GM12873 (cell line): ENCODE data around the gene HIP1.

Experiments
- TF ChIP-seq, protein P1 (sequence below): IDR thresholded peaks from 2 replicates; pipeline ENCODE4 v1.5.1; 2012; ENCODE audit warnings: low read depth, mild to moderate bottlenecking, moderate library complexity, low read length, control low read depth; ENCODE audit not compliant: insufficient read depth; ENCODE audit errors: missing control alignments

Gene HIP1

DNA sequence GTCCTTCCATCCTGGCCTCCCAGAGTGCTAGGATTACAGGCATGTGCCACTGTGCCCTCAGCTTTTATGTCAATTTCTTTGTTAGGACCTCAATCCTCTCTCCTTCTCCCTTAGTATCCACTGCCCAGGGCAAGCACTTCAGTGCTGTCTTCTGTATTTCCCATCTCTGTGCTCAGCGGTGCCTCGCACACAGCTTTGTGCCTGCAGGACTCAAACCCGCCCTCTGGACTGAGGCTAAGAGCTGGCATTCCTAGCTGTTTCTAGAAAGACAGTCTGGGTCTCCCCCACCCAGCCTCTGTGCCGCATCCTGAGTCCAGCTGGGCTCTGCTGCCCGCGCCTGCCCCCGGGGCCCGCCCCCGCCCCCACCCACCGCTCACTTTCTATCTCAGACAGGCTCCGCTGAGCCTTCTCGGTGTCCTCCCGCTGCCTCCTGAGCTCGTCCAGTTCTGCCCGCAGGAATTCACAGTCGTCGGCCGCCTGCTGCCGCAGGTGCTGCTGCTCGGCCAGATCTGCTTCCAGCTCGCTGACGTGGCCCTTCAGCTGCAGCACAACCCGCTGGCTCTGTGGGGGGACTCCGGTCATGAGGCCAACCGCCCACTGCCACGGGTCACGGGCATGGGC is 179.3 kb downstream of the HIP1 start:
- TF ChIP-seq, protein P1, sequence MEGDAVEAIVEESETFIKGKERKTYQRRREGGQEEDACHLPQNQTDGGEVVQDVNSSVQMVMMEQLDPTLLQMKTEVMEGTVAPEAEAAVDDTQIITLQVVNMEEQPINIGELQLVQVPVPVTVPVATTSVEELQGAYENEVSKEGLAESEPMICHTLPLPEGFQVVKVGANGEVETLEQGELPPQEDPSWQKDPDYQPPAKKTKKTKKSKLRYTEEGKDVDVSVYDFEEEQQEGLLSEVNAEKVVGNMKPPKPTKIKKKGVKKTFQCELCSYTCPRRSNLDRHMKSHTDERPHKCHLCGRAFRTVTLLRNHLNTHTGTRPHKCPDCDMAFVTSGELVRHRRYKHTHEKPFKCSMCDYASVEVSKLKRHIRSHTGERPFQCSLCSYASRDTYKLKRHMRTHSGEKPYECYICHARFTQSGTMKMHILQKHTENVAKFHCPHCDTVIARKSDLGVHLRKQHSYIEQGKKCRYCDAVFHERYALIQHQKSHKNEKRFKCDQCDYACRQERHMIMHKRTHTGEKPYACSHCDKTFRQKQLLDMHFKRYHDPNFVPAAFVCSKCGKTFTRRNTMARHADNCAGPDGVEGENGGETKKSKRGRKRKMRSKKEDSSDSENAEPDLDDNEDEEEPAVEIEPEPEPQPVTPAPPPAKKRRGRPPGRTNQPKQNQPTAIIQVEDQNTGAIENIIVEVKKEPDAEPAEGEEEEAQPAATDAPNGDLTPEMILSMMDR = no peak

DNA sequence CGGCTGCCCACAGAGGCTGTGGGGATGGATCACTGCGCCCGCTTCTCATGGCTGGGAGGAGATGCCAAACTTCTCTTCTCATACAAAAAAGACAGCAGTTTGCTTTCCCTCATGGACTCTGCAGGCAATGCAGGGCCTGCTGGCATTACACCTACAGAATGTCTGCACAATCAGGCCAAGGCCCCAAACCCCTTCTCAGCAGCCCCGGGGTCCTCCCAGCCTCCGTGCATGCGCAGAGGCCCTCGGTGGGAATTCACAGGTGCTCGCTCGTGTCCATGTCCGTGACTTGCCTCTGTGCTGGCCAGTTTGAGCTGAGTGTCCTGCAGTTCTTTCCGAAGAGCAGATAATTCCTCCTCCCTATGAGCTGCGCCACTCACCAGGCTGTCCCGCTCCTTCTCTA is 183.0 kb downstream of the HIP1 start:
- TF ChIP-seq, protein P1 = no peak

DNA sequence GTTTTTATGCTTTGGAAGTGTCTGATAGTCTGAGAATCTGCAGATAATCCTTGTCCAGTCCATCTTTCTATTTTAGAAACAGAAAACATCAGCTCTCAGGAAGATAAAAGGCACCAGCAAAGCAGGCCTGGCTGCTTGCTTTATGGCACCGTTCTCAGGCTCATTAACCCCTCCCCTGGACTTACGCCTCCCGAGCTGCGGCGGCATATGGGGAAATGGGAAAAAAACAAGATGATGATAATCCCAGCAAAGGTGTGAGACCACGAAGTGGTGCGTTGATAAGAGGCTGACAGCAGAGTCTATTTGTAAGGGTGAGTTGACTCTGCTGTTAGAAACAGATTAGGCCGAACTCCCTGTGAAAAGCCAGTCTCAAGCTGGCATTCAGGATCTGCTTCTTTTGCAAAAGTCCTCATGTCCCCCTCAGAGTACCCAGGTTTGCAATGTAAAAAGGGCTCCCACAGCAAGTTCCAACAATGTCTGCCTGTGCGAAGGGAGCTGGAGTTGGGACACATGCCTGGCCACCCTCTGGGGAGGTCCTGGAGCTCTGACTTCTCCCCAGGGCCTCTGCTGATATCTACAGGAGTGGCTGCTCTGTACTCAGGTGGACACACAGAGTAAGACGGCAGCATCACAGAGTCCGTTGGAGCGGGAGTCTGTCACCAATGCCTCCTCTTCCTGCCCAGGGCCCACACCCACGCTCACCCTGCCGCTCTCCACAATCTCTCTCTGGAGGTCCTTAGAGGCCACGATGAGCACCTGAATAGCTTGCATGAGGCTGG is 192.3 kb downstream of the HIP1 start:
- TF ChIP-seq, protein P1 = no peak

DNA sequence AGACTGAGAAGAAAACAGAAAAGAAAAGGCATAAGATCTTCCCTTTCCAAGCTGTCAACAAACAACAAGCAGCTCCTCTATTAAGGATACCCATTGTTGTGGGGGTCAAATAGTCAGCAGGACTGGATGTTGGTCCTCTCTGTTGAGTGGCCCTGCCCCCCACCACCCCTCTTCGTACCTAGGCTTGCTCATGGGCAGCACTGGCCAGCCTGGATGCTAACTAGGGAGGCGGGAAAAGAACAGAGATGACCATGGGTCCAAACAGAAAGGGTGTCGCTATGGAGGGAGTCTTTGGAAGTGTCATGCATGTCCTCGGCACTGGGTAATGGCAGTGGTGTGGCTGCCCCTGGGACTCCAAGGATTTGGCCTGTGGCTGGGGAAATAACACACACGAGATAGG is 201.0 kb downstream of the HIP1 start:
- TF ChIP-seq, protein P1 = no peak

DNA sequence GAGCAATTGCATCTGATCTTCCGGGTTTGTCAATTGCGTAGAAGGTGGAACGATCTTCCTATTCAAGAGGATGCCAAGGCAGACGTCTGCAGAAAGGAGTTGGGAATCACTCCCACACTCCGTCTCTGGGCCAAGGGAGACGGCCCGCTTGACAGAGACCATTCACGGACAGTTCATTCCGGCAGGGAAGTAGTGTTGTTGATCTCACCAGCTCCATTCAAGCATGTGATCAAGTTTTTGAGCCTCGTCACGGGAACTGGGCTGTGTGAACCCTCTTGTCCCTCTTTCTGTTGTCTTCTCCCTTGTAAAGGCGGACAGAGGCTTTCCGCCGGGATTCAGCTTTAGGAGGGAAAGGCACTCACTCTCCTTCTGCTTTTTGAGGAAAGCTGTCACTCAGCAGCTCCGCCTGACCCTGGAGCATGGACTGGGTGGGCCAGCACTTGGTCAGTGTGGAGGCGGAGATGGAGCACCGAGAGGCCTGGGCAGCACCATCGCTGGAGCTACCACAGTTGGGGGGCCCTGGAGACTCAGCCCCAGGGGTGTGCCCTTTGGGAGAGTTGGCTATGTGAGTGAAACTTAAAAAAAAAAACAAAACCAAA is 201.7 kb downstream of the HIP1 start:
- TF ChIP-seq, protein P1 = no peak

DNA sequence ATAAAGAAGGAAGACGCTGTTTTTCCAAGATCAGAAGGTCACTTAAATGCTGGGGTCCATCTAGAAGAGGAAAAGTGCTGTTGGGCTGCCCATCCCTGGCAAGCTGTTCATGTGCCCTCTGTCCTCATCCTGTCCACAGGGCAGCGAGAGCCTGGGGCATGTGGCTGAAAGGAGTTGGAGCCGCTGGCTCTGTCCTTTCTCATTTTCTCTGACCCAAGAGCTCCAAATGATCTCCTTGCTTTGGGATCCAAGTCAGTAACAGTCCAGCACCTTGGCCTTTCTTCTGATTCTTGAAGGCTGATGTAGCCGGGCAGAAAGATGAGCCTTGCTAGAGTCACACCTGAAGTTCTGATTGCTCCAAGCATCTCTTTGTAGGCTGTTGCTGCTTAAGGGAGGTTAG is 202.2 kb downstream of the HIP1 start:
- TF ChIP-seq, protein P1 = no peak

DNA sequence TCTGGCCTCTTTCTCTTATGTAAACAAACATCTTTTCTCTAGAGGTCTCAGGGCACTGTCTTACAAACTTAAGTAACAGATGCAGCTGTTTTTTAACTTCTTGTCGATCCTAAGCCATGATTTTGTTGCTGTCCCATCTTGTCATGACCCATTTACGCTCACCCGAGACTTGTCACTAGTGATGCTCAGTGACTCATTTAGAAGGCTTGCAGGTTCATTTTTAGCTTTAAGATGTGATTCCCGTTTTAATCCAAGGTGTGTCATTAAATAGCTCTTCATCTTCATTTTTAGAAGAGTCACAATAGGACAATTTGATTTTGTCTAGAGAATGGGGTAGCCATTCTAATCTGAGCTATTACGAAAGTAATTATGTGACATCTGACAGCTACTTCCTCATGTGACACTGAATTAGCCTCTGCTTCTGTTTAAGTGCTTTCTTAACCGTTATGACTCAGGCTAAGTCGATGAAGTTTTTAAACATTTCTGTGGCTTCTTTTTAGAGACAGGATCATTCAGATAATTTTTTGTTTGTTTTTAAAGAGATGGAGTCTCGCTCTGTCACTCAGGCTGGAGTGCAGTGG is 203.9 kb downstream of the HIP1 start:
- TF ChIP-seq, protein P1 = no peak
